Memory B cell (primary cell): ENCODE results near the gene SIRT3.
"Not testable (repeated sequence)": the region's sequence is repeated elsewhere in the genome, so short reads cannot be mapped to it uniquely, and the experiment has no call there.

Source experiments
- ATAC-seq: fragments of 150-1000 bp; cut with Tn5 transposase; 2 replicates; pipeline ENCODE4 v1.10.0; 2021; ENCODE audit warnings: low read depth, mild to moderate bottlenecking, moderate library complexity
- DNase-seq, 2 donors: peaks; one replicate each; pipeline ENCODE4 v3.0.0; 2022; ENCODE audit warnings: low spot score in 2 of 2
- H3K27ac Mint-ChIP-seq: one replicate; pipeline ENCODE4 v1.8.0; 2022; ENCODE audit warnings: mild to moderate bottlenecking, moderate library complexity, mixed read lengths
- H3K27me3 Mint-ChIP-seq: one replicate; pipeline ENCODE4 v1.8.0; 2022; ENCODE audit warnings: mixed read lengths
- H3K36me3 Mint-ChIP-seq: one replicate; pipeline ENCODE4 v1.8.0; 2022; ENCODE audit warnings: mild to moderate bottlenecking, mixed read lengths
- H3K4me1 Mint-ChIP-seq: one replicate; pipeline ENCODE4 v1.8.0; 2022; ENCODE audit warnings: mixed read lengths
- H3K4me3 Mint-ChIP-seq: one replicate; pipeline ENCODE4 v1.8.0; 2022; ENCODE audit warnings: mild to moderate bottlenecking, moderate library complexity, mixed read lengths
- H3K9me3 Mint-ChIP-seq: one replicate; pipeline ENCODE4 v1.8.0; 2022; ENCODE audit warnings: mixed read lengths

The SIRT3 gene

DNA sequence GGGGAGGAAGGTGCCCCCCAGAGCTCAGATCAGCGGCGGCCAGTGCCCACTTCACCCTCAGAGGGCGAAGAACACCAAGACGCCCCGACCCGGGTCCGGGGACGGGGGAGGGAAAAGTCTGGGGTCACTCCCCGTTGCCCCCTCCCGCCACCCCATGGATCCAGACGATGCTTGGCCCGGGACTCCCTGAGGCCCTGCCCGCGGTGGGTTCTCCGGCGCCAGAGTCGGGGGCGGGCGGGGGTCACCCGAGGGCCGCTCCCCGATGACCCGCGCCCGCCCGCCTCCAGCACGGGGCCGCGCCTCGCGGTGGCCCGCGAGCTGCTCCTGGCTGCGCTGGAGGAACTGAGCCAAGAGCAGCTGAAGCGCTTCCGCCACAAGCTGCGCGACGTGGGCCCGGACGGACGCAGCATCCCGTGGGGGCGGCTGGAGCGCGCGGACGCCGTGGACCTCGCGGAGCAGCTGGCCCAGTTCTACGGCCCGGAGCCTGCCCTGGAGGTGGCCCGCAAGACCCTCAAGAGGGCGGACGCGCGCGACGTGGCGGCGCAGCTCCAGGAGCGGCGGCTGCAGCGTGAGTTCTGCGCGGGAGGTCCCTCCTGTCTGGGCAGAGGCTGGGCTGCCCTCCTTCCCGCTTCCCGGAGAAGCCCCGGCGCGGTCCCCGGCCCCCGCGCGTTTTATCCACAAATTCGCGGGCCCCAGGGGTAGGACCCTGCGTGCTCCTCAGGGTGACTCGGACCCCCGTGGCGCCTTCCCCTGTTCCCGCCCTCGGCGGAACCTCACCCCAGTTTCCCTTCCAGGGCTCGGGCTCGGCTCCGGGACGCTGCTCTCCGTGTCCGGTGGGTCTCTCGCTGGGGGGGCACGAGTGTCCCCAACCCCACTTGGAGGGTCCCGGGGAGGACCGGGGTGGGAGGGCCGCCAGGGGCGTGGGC is 43.2 kb upstream of the SIRT3 start:
- Mint-ChIP-seq H3K27me3 (peaks cover 19% of the 10 kb centered on the region), H3K4me1 (peaks cover 29% of the 10 kb centered on the region), H3K9me3 (peaks cover 3% of the 10 kb centered on the region), H3K27ac (peak overlapping the region; percentile 53), H3K4me3 (peak overlapping the region; percentile 78), H3K36me3 (peaks cover 5% of the 10 kb centered on the region)
- ATAC-seq (peak; percentile 48), DNase-seq (no peak)

GRCh38 chr11:278001-278951 is 42.1 kb upstream of the SIRT3 start, which contains the start of gene NLRP6:
NLRP6 (plus strand) TSS chr11:278407; CDS start chr11:278570, 163 bp downstream.
- peak within 1 kb of the TSS; percentile 49 for H3K27ac Mint-ChIP-seq
- ATAC-seq, result no peak
- peaks cover 29% of the 10 kb centered on the region for H3K4me1 Mint-ChIP-seq
- peaks cover 3% of the 10 kb centered on the region for H3K9me3 Mint-ChIP-seq
- H3K4me3 Mint-ChIP-seq, result peak within 1 kb of the TSS; percentile 78
- H3K36me3 Mint-ChIP-seq, result peaks cover 5% of the 10 kb centered on the region
- peaks cover 15% of the 10 kb centered on the region for H3K27me3 Mint-ChIP-seq
- DNase-seq, result no peak

DNA sequence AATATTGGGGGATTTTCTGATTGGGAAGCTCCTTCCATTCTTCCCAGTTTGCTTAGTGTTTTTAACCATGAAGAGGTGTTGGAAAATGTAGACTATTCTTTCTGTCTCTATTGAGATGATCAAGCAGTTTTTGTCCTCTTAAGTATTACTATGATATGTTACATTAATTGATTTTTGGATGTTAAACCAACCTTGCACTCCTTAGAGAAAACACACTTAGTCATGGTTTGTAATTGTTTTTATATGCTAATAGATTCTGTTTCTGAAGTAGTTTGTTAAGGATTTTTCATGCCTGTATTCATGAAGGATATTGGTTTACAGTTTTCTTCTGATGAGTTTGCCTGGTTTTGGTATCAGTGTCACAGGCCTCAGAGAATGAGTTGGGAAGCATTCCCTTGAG is 40.1 kb upstream of the SIRT3 start:
- ATAC-seq (no peak), DNase-seq (no peak)
- H3K36me3 Mint-ChIP-seq, result peaks cover 5% of the 10 kb centered on the region
- H3K4me3 Mint-ChIP-seq, result no peak overlapping the region
- H3K4me1 Mint-ChIP-seq, result peaks cover 19% of the 10 kb centered on the region
- H3K27ac Mint-ChIP-seq, result no peak overlapping the region
- peaks cover 3% of the 10 kb centered on the region for H3K27me3 Mint-ChIP-seq
- H3K9me3 Mint-ChIP-seq, result peaks cover 3% of the 10 kb centered on the region

GRCh38 chr11:272931-273198 is 36.7 kb upstream of the SIRT3 start:
- Mint-ChIP-seq H3K27me3 (no peaks in the 10 kb centered on the region), H3K4me1 (peaks cover 31% of the 10 kb centered on the region), H3K4me3 (no peak overlapping the region), H3K9me3 (peaks cover 3% of the 10 kb centered on the region), H3K36me3 (peaks cover 5% of the 10 kb centered on the region), H3K27ac (no peak overlapping the region)
- DNase-seq, result no peak
- ATAC-seq, result no peak

- ATAC-seq, result no peak
- H3K27me3 Mint-ChIP-seq, result no peaks in the 10 kb centered on the region
- peaks cover 3% of the 10 kb centered on the region for H3K9me3 Mint-ChIP-seq
- no peak overlapping the region for H3K4me3 Mint-ChIP-seq
- no peak for DNase-seq
- peaks cover 31% of the 10 kb centered on the region for H3K4me1 Mint-ChIP-seq
- peak overlapping the region; percentile 75 for H3K27ac Mint-ChIP-seq
- peaks cover 5% of the 10 kb centered on the region for H3K36me3 Mint-ChIP-seq
Measured at GRCh38 chr11:272195-272930, 36.2 kb upstream of the SIRT3 start.

- Mint-ChIP-seq H3K27ac (peak overlapping the region; percentile 75), H3K27me3 (no peaks in the 10 kb centered on the region), H3K4me1 (peaks cover 31% of the 10 kb centered on the region), H3K4me3 (no peak overlapping the region), H3K36me3 (no peaks in the 10 kb centered on the region), H3K9me3 (no peaks in the 10 kb centered on the region)
- no peak for DNase-seq
- no peak for ATAC-seq
Measured at GRCh38 chr11:271319-271715, 35.2 kb upstream of the SIRT3 start.

DNA sequence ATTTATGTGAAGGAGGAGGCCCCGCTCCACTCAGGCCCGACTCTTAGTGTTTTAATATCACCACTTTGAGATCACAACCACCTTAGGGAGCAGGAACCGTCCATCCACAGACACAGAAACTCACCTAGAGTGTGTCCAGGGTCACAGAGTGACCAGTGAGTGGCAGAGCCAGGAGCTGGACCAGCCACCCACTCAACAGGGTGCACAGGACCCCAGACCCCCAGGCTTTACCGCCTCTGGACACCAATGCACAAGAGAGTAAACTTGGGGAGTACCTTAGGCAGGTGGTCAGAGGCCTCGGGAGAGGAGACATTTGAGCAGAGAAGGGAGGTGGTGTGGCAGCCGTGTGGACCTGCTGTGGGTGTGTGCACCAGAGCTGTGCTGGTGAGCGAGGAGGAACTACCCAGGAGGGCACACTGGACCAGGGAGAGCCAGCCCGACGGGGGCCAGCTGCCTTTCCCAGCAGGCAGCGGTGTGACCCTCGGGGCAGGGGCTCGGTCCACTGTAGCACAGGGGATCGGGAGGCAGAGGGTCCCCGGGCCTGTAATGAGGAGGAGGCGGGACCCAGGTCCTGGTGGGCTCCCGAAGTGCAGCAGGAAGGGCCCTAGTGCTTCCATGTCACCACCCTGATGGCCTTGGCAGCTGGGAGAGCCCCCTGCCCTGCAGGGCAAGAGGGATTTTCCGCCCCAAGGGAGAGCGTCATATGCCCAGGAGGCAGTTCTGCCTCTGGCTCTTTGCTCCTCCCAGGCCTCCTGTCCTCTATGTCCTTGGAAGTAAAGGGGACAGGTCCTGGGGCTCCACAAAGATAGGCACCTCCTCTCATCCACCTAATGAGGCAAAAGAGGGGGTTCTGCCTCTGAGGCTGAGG is 34.5 kb upstream of the SIRT3 start:
- H3K27ac Mint-ChIP-seq, result peak overlapping the region; percentile 99

GRCh38 chr11:269146-269890 is 33.2 kb upstream of the SIRT3 start:
- H3K4me3 Mint-ChIP-seq, result peak overlapping the region; percentile 96
- peaks cover 1% of the 10 kb centered on the region for H3K9me3 Mint-ChIP-seq
- H3K27ac Mint-ChIP-seq, result peak overlapping the region; percentile 99
- no peaks in the 10 kb centered on the region for H3K36me3 Mint-ChIP-seq
- H3K4me1 Mint-ChIP-seq, result peaks cover 18% of the 10 kb centered on the region
- peak; percentile 66 to 81 for DNase-seq
- ATAC-seq, result peak; percentile 72
- H3K27me3 Mint-ChIP-seq, result no peaks in the 10 kb centered on the region

More for the DNA sequence above, 34.5 kb upstream of the SIRT3 start:
- ATAC-seq, result no peak
- Mint-ChIP-seq H3K27me3 (no peaks in the 10 kb centered on the region), H3K9me3 (peaks cover under 1% of the 10 kb centered on the region), H3K4me3 (no peak overlapping the region), H3K36me3 (no peaks in the 10 kb centered on the region), H3K4me1 (peaks cover 28% of the 10 kb centered on the region)
- DNase-seq, result no peak

DNA sequence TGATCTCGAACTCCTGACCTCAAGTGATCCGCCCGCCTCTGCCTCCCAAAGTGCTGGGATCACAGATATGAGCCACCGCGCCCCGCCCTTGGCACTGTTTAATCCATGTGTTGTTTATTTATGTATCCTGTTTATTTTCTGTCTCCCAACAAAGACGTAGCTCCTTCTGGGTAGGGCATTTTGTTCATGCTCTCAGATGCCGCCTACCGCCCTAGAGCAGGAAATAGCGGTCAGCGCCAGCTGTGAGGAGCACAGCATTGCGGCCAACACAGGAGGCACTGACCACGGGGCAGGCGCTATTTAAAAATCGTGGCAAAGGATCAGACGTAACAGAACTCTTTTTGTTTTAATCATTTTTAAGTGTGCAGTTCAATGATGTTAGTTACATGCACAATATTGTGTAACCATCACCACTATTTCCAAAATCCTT is 32.6 kb upstream of the SIRT3 start:
- H3K27me3 Mint-ChIP-seq, H3K36me3 Mint-ChIP-seq, H3K9me3 Mint-ChIP-seq: not testable (repeated sequence)
- H3K27ac Mint-ChIP-seq, result peak overlapping the region; percentile 99
- ATAC-seq (peak; percentile 34), DNase-seq (peak in 1 of 2 donors; percentile 52)
- H3K4me3 Mint-ChIP-seq, result peak overlapping the region; percentile 96
- H3K4me1 Mint-ChIP-seq, result peaks cover 18% of the 10 kb centered on the region

GRCh38 chr11:267491-267994 is 31.4 kb upstream of the SIRT3 start:
- H3K4me3 Mint-ChIP-seq, result peak overlapping the region; percentile 96
- H3K27me3 Mint-ChIP-seq, result no peaks in the 10 kb centered on the region
- H3K36me3 Mint-ChIP-seq, result no peaks in the 10 kb centered on the region

GRCh38 chr11:266676-267439 is 30.7 kb upstream of the SIRT3 start:
- DNase-seq (no peak), ATAC-seq (no peak)
- H3K36me3 Mint-ChIP-seq, result no peaks in the 10 kb centered on the region
- peak overlapping the region; percentile 91 for H3K4me3 Mint-ChIP-seq
- H3K27ac Mint-ChIP-seq, result peak overlapping the region; percentile 99
- no peaks in the 10 kb centered on the region for H3K27me3 Mint-ChIP-seq
- H3K9me3 Mint-ChIP-seq, result peaks cover 3% of the 10 kb centered on the region
- H3K4me1 Mint-ChIP-seq, result peaks cover 18% of the 10 kb centered on the region

More at GRCh38 chr11:267491-267994, 31.4 kb upstream of the SIRT3 start:
- DNase-seq, result peak; percentile 56 to 71
- H3K9me3 Mint-ChIP-seq, result peaks cover 1% of the 10 kb centered on the region
- peak overlapping the region; percentile 99 for H3K27ac Mint-ChIP-seq
- peaks cover 18% of the 10 kb centered on the region for H3K4me1 Mint-ChIP-seq
- peak; percentile 27 for ATAC-seq

DNA sequence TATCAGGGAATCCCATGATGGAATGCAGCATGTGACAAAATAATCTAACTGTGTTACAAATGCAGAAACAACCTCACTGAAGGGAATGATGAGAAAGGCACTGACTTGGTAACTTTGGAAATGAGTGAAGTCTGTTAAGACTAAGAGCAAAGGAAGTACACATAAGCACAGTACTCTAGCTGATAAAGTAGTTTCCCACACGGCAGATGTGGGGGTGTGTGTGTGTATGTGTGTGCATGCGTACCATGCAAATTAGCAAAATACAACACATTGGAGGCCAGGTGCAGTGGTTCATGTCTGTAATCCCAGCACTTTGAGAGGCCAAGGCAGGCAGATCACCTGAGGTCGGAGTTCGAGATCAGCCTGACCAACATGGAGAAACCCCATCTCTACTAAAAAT is 25.5 kb upstream of the SIRT3 start:
- DNase-seq (no peak), ATAC-seq (no peak)
- H3K36me3 Mint-ChIP-seq, result peaks cover 3% of the 10 kb centered on the region
- peaks cover 11% of the 10 kb centered on the region for H3K4me1 Mint-ChIP-seq
- H3K27me3 Mint-ChIP-seq, result no peaks in the 10 kb centered on the region
- peaks cover 9% of the 10 kb centered on the region for H3K9me3 Mint-ChIP-seq
- no peak overlapping the region for H3K27ac Mint-ChIP-seq
- H3K4me3 Mint-ChIP-seq, result no peak overlapping the region
